Nucleus accumbens (tissue), 56 donors: ENCODE results near the gene RIMBP3C.
"Not testable (repeated sequence)": the region's sequence is repeated elsewhere in the genome, so short reads cannot be mapped to it uniquely, and the experiment has no call there.

Experiments used
- DNase-seq, 56 donors: peaks; one replicate each; lab custom pipeline; 2025; lab: John Stamatoyannopoulos, UW

RIMBP3C gene

DNA sequence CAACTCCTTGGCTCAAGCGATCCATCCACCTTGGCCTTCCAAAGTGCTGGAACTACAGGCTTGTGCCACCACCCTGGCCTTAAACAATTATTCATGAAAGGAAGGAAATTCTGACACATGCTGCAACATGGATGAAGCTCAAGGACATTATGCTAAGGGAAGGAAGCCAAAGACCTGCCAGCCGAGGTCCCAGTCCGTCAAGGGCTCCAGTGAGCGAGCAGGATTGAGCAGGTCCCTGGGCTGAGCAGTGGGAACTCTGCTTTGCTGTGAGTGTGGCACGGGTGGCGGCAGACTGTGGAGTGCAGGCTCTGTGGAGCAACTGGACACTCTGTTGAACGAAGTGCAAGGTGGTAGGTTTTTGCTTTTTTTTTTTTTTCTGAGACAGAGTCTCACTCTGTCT is 11.4 kb downstream of the RIMBP3C start:
- not testable (repeated sequence) for DNase-seq

GRCh38 chr22:21532863-21533648 is 18.2 kb downstream of the RIMBP3C start:
- not testable (repeated sequence) for DNase-seq

- DNase-seq, result not testable (repeated sequence)
Observed at GRCh38 chr22:21531525-21531924, 19.7 kb downstream of the RIMBP3C start.

DNA sequence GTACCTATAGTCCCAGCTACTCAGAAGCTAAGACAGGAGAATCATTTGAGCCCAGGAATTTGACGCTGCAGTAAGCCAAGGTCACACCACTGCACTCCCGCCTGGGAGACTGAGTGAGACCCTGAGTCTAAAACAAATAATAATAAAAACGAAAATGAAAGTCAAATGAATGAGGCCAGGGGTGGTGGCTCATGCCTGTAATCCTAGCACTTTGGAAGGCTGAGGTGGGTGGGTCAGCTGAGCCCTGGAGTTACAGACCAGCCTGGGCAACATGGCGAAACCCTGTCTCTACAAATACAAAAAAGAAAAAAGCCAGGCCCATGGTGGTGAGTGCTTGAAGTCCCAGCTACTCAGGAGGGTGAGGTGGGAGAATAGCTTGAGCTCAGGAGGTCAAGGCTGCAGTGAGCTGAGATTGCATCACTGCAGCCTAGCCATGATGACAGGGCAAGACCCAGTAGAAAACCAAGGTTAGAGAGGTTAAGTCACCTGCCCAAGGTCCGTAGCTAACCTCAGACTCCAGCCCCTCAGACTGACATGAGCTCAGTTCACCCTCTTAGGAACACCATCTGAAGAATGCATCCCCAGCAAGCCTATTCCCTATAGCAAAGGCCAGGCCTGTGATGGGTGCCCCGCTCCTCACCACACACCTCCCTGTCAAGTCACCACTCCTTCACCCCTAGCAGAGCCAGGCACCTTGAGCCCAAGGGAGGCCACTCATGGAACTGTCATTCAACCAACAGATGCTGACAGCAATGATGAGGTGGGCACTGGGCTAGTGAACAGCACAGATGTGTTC is 24.4 kb downstream of the RIMBP3C start:
- not testable (repeated sequence) for DNase-seq

GRCh38 chr22:21516970-21517764 is 34.1 kb downstream of the RIMBP3C start:
- DNase-seq, result not testable (repeated sequence)

- not testable (repeated sequence) for DNase-seq
Observed at GRCh38 chr22:21516522-21516921, 34.7 kb downstream of the RIMBP3C start.

DNA sequence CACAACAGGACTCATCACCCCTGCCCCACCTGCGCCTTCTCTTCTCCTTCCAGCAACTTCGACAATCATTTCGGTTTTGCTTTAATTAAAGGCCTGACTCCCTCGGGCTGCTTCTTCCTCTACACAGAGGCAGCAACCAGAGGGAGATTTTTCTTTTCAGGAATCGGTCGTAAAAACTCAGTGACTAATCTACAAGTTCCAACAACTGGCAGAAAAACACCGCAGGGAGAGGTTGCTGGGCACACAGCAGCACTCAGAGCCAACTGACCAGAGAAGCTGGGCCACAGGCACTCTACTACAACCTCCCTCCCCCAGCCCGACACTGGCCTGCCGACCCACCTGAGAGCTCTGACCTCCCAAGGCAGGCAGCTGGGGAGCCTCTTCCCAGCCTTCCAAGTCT is 36.0 kb downstream of the RIMBP3C start:
- DNase-seq, result not testable (repeated sequence)

DNA sequence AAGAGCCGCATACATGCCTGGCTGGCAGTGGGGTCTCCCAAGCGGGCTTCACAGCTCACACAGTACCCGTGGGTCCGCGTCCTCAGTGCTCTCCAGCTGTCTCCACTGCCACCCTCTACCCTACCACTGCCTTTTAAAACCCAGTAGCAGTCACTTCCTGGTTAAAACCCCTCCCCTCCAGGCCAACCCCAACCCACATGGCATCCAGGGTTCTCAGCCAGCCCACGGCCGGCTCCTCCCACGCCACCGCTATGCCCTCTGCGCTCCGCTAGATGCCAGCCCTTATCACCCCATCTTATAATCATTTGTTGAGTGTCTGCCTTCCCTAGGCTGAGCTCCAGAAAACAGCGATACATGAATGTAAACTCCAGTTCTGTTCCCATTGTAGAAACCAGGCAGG is 37.1 kb downstream of the RIMBP3C start:
- not testable (repeated sequence) for DNase-seq

DNA sequence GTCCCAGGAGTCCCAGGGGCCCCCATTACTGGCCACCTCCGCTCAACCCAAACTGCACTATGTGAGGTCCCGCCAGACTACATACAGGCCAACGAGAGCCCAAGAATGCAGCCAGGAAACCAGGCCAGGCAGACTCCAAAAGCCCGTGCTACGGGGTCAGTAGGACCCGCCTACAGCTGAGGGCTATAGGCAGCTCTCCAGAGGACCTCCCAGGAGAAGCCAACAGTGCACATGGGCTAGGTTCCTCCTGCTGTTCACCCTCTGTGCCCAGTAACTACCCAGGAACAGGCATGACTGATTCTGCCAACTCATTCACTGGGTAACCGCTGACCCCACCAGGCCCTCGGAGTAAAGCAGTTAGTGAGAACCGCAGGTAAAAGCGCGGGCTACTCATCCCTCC is 39.2 kb downstream of the RIMBP3C start:
- not testable (repeated sequence) for DNase-seq

DNA sequence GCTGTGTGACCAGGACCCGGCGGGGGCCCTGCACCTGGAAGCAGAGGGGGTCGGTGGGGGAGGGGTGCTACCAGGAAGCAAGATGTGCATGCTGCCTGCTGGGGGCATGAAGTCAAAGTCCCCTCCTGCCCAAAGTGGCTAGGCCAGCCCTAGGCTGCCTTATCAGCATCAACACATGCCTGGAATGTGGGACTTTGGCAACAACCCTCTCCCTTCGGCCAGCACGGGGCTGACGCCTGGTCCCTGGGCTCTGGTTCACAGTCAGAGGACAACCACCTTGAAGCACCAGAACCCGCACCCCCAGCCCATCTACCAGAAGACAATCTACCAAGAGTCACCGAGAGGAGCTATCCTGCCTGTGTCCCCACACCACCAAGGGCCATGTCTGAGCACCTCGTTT is 40.9 kb downstream of the RIMBP3C start:
- not testable (repeated sequence) for DNase-seq

- not testable (repeated sequence) for DNase-seq
Observed at GRCh38 chr22:21499623-21500506, 51.4 kb downstream of the RIMBP3C start.

DNA sequence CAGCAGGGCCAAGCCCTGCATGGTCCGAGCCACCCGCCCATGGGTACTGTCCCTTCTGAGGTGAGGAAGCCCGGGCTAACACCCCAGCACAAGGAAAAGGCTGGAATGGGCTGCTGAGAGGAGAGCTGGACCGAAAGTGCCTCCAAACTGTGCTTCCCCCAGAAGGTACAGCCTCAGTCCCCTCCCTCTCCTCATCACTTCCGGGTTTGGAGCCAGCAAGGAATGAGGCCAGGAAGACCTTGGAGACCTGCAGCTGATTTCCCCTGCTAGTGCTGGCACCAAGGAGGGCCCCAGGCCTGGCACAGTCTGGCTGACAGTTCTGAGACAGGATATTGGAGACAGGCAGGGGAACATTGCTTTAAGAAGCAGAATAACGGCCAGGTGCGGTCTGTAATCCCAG is 52.8 kb downstream of the RIMBP3C start:
- DNase-seq, result not testable (repeated sequence)

GRCh38 chr22:21497984-21498383 is 53.3 kb downstream of the RIMBP3C start:
- not testable (repeated sequence) for DNase-seq
